Neural progenitor cell (in vitro differentiated cells): ENCODE results near the gene IL17RA. TPM values are rescaled to one million over a fixed set of nuclear protein-coding genes. Genes with fewer than 3 reads are reported as not detected.
A peak's percentile ranks its signal among the peaks of the same experiment; 100 is the strongest.

Experiments used
- DNase-seq: peaks from one replicate; pipeline ENCODE4 v3.0.0-alpha.2; 2016; ENCODE audit warnings: low spot score
- H2AFZ ChIP-seq: fragments of 200-600 bp; sonication (generic); replicated peaks from 2 replicates; pipeline ENCODE4 v1.6.1; 2016; ENCODE audit warnings: antibody characterized with exemption
- H3F3A ChIP-seq: fragments of 200-600 bp; sonication (generic); 2 replicates; pipeline ENCODE4 v1.6.1; 2016; ENCODE audit warnings: antibody characterized with exemption, low read depth
- H3K27ac ChIP-seq: fragments of 200-600 bp; sonication (generic); 2 replicates; pipeline ENCODE4 v1.5.1; 2016; ENCODE audit warnings: mild to moderate bottlenecking
- H3K27me3 ChIP-seq: fragments of 200-600 bp; sonication (generic); 2 replicates; pipeline ENCODE4 v1.6.1; 2016; ENCODE audit warnings: mild to moderate bottlenecking, moderate library complexity
- H3K36me3 ChIP-seq: fragments of 200-600 bp; sonication (generic); 2 replicates; pipeline ENCODE4 v1.5.1; 2016
- H3K4me1 ChIP-seq: fragments of 200-600 bp; sonication (generic); 2 replicates; pipeline ENCODE4 v1.6.1; 2016; ENCODE audit warnings: mixed run types
- H3K4me2 ChIP-seq: fragments of 200-600 bp; sonication (generic); 2 replicates; pipeline ENCODE4 v1.6.1; 2016
- H3K4me3 ChIP-seq: fragments of 200-600 bp; sonication (generic); 2 replicates; pipeline ENCODE4 v1.5.1; 2016
- H3K79me2 ChIP-seq: fragments of 200-600 bp; sonication (generic); 2 replicates; pipeline ENCODE4 v1.6.1; 2016; ENCODE audit warnings: low read depth
- H3K9ac ChIP-seq: fragments of 200-600 bp; sonication (generic); 2 replicates; pipeline ENCODE4 v1.6.1; 2016
- H3K9me3 ChIP-seq: fragments of 200-600 bp; sonication (generic); 2 replicates; pipeline ENCODE4 v1.5.1; 2016; ENCODE audit warnings: low read depth
- H4K20me1 ChIP-seq: fragments of 200-600 bp; sonication (generic); 2 replicates; pipeline ENCODE4 v1.6.1; 2016; ENCODE audit warnings: low read depth
- H3K27ac Mint-ChIP-seq: 3 replicates; pipeline ENCODE4 v1.8.0; 2021; ENCODE audit warnings: mixed read lengths
- H3K27me3 Mint-ChIP-seq: 2 replicates; pipeline ENCODE4 v1.8.0; 2022; ENCODE audit warnings: low read depth, mild to moderate bottlenecking, inconsistent platforms, moderate library complexity, mixed read lengths; ENCODE audit not compliant: insufficient read depth
- H3K36me3 Mint-ChIP-seq: 3 replicates; pipeline ENCODE4 v1.8.0; 2021; ENCODE audit warnings: mixed read lengths
- H3K4me1 Mint-ChIP-seq: 3 replicates; pipeline ENCODE4 v1.8.0; 2021; ENCODE audit warnings: mixed read lengths
- H3K4me3 Mint-ChIP-seq: 3 replicates; pipeline ENCODE4 v1.8.0; 2021; ENCODE audit warnings: mild to moderate bottlenecking, moderate library complexity, mixed read lengths
- H3K9me3 Mint-ChIP-seq: 3 replicates; pipeline ENCODE4 v1.8.0; 2020; ENCODE audit warnings: mixed read lengths
- EZH2 ChIP-seq: fragments of 200-600 bp; sonication (generic); IDR thresholded peaks from 2 replicates; pipeline ENCODE4 v1.6.1; 2017; ENCODE audit warnings: antibody characterized with exemption, mild to moderate bottlenecking, moderate library complexity
- EZH2phosphoT487 ChIP-seq: fragments of 200-600 bp; sonication (generic); IDR thresholded peaks from 2 replicates; pipeline ENCODE4 v1.6.1; 2017; ENCODE audit warnings: antibody characterized with exemption
- total RNA-seq: library from RNA; depleted of rRNA; stranded (reverse); fragments of >200 nt; gene quantifications from 2 replicates; pipeline ENCODE4 v1.2.3, GENCODE V29; 2015; ENCODE audit warnings: low replicate concordance
- TF ChIP-seq, protein P1 (sequence below): fragments of 200-600 bp; sonication (generic); IDR thresholded peaks from 2 replicates; pipeline ENCODE4 v1.5.1; 2017; ENCODE audit warnings: antibody characterized with exemption, mild to moderate bottlenecking

The IL17RA gene
- total RNA-seq, 1 donor from 2014 or later, result 5.2 TPM

DNA sequence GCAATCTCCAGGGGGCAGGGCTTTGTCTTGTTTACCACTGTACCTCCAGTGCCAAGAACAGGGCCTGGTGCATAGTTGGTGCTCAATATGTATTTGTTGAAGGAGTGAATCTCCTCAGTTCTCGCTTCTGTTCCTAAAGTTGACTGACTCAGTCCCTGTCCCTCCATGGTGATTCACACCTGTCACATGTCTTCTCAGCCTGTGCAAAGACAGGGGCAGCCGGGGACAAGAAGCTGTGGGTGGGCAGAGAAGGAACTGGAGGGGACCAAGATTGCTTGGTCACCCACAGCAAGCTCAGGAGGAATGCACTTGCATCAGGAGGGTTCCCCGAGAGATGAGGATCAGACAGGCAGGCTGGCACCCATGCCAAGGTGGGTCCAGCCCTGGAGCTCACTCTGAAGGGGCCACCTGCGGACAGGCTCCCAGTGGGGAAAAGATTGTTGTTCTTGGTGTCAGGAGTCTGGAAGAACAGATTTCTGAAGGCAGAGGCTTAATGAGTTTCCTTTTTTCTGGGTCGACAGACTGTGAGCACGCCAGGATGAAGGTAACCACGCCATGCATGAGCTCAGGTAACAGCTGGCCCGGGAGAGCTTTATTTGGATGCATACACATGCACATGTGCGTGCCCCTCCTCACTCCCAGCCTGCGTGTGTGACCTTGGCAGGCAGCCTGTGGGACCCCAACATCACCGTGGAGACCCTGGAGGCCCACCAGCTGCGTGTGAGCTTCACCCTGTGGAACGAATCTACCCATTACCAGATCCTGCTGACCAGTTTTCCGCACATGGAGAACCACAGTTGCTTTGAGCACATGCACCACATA is 16.9 kb downstream of the IL17RA start:
- H3K36me3 ChIP-seq, result no peaks in the 10 kb centered on the region
- Mint-ChIP-seq H3K27me3 (peaks cover 10% of the 10 kb centered on the region), H3K9me3 (no peaks in the 10 kb centered on the region), H3K4me3 (no peak overlapping the region), H3K36me3 (peaks cover 4% of the 10 kb centered on the region), H3K4me1 (peaks cover 3% of the 10 kb centered on the region), H3K27ac (no peak overlapping the region)
- no peak overlapping the region for H3K9ac ChIP-seq
- DNase-seq, result no peak
- H3K4me3 ChIP-seq, result no peak overlapping the region
- H3F3A ChIP-seq, result peaks cover 5% of the 10 kb centered on the region
- no peak overlapping the region for H2AFZ ChIP-seq
- no peak overlapping the region for H3K27ac ChIP-seq
- H3K27me3 ChIP-seq, result no peaks in the 10 kb centered on the region
- TF ChIP-seq EZH2 (no peak), EZH2phosphoT487 (no peak)
- no peaks in the 10 kb centered on the region for H3K79me2 ChIP-seq
- peaks cover 3% of the 10 kb centered on the region for H4K20me1 ChIP-seq
- H3K4me2 ChIP-seq, result no peak overlapping the region
- no peaks in the 10 kb centered on the region for H3K9me3 ChIP-seq
- peaks cover 7% of the 10 kb centered on the region for H3K4me1 ChIP-seq

DNA sequence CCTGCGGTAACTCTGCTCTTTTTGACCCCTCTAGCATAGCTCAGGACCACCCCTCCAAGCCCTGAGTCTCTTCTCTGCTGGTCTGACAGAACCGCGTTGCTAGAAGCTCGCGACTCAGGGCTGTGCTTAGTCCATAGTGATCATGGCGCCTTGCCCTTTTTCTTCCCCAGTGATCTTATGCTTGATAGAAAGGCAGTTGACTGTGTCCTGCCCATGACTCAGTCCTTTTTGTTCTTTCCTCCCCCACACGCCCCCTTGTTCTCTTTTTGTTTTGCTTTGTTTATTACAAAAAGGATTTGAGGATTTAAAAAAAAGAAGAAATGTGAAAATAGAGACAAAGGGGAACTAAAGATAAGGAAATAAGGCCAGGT is 17.5 kb downstream of the IL17RA start:
- H3K4me3 Mint-ChIP-seq, result no peak overlapping the region
- no peaks in the 10 kb centered on the region for H3K9me3 ChIP-seq

DNA sequence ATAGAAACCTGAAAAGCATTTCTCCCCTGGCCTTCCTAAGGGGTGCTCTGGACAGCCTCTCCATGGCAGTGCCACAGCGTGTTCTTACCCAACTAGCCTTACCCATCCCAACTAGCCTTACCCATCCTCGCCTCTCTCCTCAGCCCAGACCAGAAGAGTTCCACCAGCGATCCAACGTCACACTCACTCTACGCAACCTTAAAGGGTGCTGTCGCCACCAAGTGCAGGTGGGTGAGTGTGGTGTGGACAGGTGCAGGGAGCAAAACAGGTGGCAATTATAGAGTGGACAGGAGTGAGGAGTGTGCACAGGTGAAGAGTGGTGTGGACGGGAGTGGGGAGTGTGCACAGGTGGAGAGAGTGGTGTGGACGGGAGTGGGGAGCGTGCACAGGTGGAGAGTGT is 18.6 kb downstream of the IL17RA start:
- Histone ChIP-seq H3K79me2 (no peaks in the 10 kb centered on the region), H3K27ac (no peak overlapping the region), H3K4me3 (no peak overlapping the region), H3K9me3 (no peaks in the 10 kb centered on the region), H3K36me3 (no peaks in the 10 kb centered on the region), H3K27me3 (no peaks in the 10 kb centered on the region), H2AFZ (no peak overlapping the region), H3F3A (peaks cover 8% of the 10 kb centered on the region), H3K9ac (no peak overlapping the region), H4K20me1 (peaks cover 5% of the 10 kb centered on the region), H3K4me1 (peaks cover 10% of the 10 kb centered on the region), H3K4me2 (no peak overlapping the region)
- H3K27ac Mint-ChIP-seq, result peak overlapping the region; percentile 93
- no peaks in the 10 kb centered on the region for H3K9me3 Mint-ChIP-seq
- H3K36me3 Mint-ChIP-seq, result peaks cover 4% of the 10 kb centered on the region
- peaks cover 7% of the 10 kb centered on the region for H3K4me1 Mint-ChIP-seq
- no peak for DNase-seq
- no peak overlapping the region for H3K4me3 Mint-ChIP-seq
- TF ChIP-seq, protein P1, sequence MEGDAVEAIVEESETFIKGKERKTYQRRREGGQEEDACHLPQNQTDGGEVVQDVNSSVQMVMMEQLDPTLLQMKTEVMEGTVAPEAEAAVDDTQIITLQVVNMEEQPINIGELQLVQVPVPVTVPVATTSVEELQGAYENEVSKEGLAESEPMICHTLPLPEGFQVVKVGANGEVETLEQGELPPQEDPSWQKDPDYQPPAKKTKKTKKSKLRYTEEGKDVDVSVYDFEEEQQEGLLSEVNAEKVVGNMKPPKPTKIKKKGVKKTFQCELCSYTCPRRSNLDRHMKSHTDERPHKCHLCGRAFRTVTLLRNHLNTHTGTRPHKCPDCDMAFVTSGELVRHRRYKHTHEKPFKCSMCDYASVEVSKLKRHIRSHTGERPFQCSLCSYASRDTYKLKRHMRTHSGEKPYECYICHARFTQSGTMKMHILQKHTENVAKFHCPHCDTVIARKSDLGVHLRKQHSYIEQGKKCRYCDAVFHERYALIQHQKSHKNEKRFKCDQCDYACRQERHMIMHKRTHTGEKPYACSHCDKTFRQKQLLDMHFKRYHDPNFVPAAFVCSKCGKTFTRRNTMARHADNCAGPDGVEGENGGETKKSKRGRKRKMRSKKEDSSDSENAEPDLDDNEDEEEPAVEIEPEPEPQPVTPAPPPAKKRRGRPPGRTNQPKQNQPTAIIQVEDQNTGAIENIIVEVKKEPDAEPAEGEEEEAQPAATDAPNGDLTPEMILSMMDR, result no peak
- TF ChIP-seq EZH2phosphoT487 (no peak), EZH2 (no peak)
- H3K27me3 Mint-ChIP-seq, result peaks cover 12% of the 10 kb centered on the region

More for the DNA sequence above, 17.5 kb downstream of the IL17RA start:
- Histone ChIP-seq H3K36me3 (no peaks in the 10 kb centered on the region), H3K79me2 (no peaks in the 10 kb centered on the region), H3K4me2 (no peak overlapping the region), H3K4me1 (peaks cover 10% of the 10 kb centered on the region), H3K4me3 (no peak overlapping the region), H3F3A (peaks cover 8% of the 10 kb centered on the region), H3K9ac (no peak overlapping the region), H3K27ac (no peak overlapping the region), H2AFZ (no peak overlapping the region), H3K27me3 (no peaks in the 10 kb centered on the region), H4K20me1 (peaks cover 5% of the 10 kb centered on the region)
- peaks cover 4% of the 10 kb centered on the region for H3K36me3 Mint-ChIP-seq
- peaks cover 12% of the 10 kb centered on the region for H3K27me3 Mint-ChIP-seq
- H3K27ac Mint-ChIP-seq, result no peak overlapping the region
- H3K4me1 Mint-ChIP-seq, result peaks cover 7% of the 10 kb centered on the region
- TF ChIP-seq EZH2 (no peak), EZH2phosphoT487 (no peak)
- TF ChIP-seq, protein P1, result no peak
- no peak for DNase-seq
- no peaks in the 10 kb centered on the region for H3K9me3 Mint-ChIP-seq

DNA sequence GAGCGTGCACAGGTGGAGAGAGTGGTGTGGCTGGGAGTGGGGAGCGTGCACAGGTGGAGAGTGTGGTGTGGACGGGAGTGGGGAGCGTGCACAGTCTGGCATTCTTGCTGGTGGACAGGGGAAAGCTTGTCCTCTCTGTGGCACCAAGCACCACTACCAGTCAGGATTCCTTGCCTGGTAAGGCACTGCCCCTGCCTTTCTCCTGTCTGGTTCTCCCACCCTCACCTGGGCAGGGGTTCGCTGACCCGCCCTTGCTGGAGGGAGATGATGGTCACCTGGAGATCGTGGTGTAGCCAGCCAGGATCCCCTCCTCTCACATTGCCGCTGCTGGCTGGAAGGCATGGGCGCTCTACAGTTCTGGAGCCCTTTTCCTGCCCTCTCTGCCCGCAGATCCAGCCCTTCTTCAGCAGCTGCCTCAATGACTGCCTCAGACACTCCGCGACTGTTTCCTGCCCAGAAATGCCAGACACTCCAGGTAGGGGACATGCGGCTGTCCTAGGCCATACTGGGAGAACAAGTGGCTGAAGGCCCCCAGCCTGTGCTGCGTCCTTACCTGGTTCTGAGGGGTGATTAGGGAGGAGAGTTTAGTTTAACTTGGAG is 19.6 kb downstream of the IL17RA start:
- Histone ChIP-seq H4K20me1 (peaks cover 5% of the 10 kb centered on the region), H3K9me3 (no peaks in the 10 kb centered on the region), H3K9ac (no peak overlapping the region), H3F3A (peaks cover 8% of the 10 kb centered on the region), H3K4me3 (no peak overlapping the region), H3K27ac (no peak overlapping the region), H3K36me3 (no peaks in the 10 kb centered on the region), H3K4me2 (no peak overlapping the region), H2AFZ (no peak overlapping the region), H3K27me3 (no peaks in the 10 kb centered on the region), H3K79me2 (no peaks in the 10 kb centered on the region), H3K4me1 (peaks cover 10% of the 10 kb centered on the region)
- Mint-ChIP-seq H3K36me3 (peaks cover 4% of the 10 kb centered on the region), H3K9me3 (no peaks in the 10 kb centered on the region), H3K4me3 (no peak overlapping the region), H3K27me3 (peaks cover 12% of the 10 kb centered on the region), H3K4me1 (peaks cover 7% of the 10 kb centered on the region), H3K27ac (no peak overlapping the region)
- no peak for DNase-seq
- TF ChIP-seq, protein P1, result no peak
- TF ChIP-seq EZH2, result no peak
- TF ChIP-seq EZH2phosphoT487, result no peak
